AG10803 (cell line): Measurements from ENCODE around the gene DPP6.

ENCODE experiments used
- DNase-seq: peaks from one replicate; pipeline ENCODE4 v3.0.0; 2010; ENCODE audit warnings: low read depth
- H3K4me3 ChIP-seq: 2 replicates; pipeline ENCODE4 v1.5.1; 2011; ENCODE audit warnings: mild to moderate bottlenecking, low read length, control low read depth
- CTCF ChIP-seq: conservative IDR thresholded peaks from 2 replicates; pipeline ENCODE4 v1.5.1; 2011; ENCODE audit warnings: mild to moderate bottlenecking, low read length, control low read depth, inconsistent platforms

Gene DPP6

GRCh38 chr7:154827007-154827406 is 774.8 kb downstream of the DPP6 start:
- no peak for TF ChIP-seq CTCF
- no peak overlapping the region for H3K4me3 ChIP-seq
- no peak for DNase-seq

- H3K4me3 ChIP-seq, result no peak overlapping the region
- no peak for TF ChIP-seq CTCF
- no peak for DNase-seq
Observed at GRCh38 chr7:154832557-154833138, 780.5 kb downstream of the DPP6 start.

- DNase-seq, result no peak
- no peak for TF ChIP-seq CTCF
- no peak overlapping the region for H3K4me3 ChIP-seq
Observed at GRCh38 chr7:154836021-154836448, 783.8 kb downstream of the DPP6 start.

GRCh38 chr7:154837087-154837486 is 784.9 kb downstream of the DPP6 start:
- no peak overlapping the region for H3K4me3 ChIP-seq
- TF ChIP-seq CTCF, result no peak
- no peak for DNase-seq

GRCh38 chr7:154837622-154838021 is 785.4 kb downstream of the DPP6 start:
- no peak for TF ChIP-seq CTCF
- DNase-seq, result no peak
- no peak overlapping the region for H3K4me3 ChIP-seq

- DNase-seq, result no peak
- H3K4me3 ChIP-seq, result no peak overlapping the region
- TF ChIP-seq CTCF, result no peak
Observed at GRCh38 chr7:154840086-154840485, 787.9 kb downstream of the DPP6 start.

- no peak for TF ChIP-seq CTCF
- no peak overlapping the region for H3K4me3 ChIP-seq
- no peak for DNase-seq
Observed at GRCh38 chr7:154841731-154842331, 789.6 kb downstream of the DPP6 start.
